Left colon (tissue), 2 donors: ENCODE results near the gene SPECC1. TPM values are rescaled to one million over a fixed set of nuclear protein-coding genes. Genes with fewer than 3 reads are reported as not detected.
A peak's percentile ranks its signal among the peaks of the same experiment; 100 is the strongest.
"Not testable (repeated sequence)": the region's sequence is repeated elsewhere in the genome, so short reads cannot be mapped to it uniquely, and the experiment has no call there.

Experiments
- ATAC-seq: fragments of 200-7000 bp; cut with Tn5 transposase; one replicate; pipeline ENCODE4 v1.9.1; 2020; ENCODE audit warnings: mild to moderate bottlenecking, moderate library complexity
- DNase-seq, 2 donors: peaks; one replicate each; pipeline ENCODE4 v3.0.0-alpha.2; 2020
- intact Hi-C, 2 donors: fragments of 100-400 bp; cut with DNase I in 1 of 2; cut with micrococcal nuclease in 1 of 2; formaldehyde crosslinking; loops; one replicate each; pipeline versions ENCODE4 v1.11.2 to v1.14.0; 2022; cut with DNase I, micrococcal nuclease
- total RNA-seq, 2 donors: library from RNA; stranded (reverse); fragmentation: NEBNext Ultra II Directional; extraction: Animal tissue kit (Norgen Biotek cat#: 25700); gene quantifications; one replicate each; pipeline ENCODE4 v1.2.1, GENCODE V29; 2021
- donor health status: DM: no; HTN: no; CAD: no.
- donor health status: DM: yes; HTN: yes; CAD: no.

The SPECC1 gene
- total RNA-seq, 2 donors from 2014 or later: 86.5 to 104 TPM

DNA sequence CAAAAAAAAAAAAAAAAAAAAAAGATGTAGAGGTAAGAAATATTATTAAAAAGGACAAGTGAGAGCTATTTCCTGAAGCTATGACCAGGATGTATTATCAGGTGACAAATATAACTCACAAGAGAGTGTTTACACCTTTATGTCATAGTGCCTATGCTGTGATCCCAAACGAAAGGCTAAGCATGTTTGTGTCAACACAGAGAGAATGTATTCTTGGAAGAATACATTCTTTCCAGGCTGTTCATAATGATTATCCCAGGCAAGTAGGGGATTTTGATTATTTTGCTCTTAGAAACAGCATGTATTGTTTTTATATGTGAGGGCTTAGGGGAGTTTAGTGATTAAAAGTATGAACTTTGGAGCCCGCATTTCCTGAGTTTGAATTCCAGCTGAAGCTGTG lies 175.0 kb downstream of the SPECC1 start:
- intact Hi-C loops: no loop called here
- no peak for DNase-seq
- no peak for ATAC-seq

DNA sequence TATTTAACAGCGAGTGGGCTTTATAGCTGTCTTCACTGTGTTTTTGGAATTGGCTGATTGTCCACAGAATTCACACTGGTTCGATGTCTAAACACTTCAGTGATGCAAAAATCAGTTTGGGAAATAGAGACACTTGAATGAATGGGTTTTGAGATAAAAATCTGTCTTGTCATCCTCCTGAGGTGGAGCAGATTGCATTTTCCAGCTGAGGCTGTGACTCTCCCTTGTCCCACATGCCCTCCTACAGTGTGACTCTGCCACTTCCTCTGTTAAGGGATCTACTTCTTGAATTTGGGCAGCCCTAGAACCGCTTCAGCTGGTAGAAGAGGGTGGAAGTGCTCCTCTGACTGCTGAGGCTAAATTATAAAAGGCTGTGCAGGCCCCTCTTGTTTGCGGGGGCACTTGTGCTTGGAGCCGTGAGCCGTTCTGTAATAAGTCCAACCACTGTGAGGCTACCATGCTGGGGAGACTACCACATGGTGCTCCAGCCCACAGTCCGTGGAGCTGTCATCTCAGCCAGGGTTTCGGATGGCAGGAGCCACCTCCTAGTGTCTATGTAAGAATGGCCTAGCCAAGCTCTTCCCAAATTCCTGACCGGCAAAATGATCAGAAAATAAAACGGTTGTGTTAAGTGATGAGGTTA lies 175.9 kb downstream of the SPECC1 start:
- ATAC-seq: no peak
- no peak for DNase-seq
- intact Hi-C loops: no loop called here

DNA sequence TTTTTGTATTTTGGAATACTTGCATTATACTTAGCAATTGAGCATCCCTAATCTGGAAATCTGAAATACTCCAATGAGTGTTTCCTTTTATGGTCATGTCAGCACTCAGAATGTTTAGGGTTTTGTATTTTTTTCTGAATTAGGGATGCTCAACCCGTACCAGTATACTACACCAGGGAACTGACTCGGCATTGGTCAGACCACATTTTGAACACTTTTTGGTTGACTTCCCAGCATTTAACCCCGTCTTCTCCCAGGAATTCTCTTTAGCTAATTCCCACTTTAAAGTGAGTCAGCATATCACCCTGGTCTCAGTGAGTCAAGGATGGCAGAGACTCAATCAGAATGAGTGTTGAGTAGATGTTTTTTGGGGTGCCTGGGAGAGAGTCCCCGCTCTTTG lies 177.9 kb downstream of the SPECC1 start:
- no peak for ATAC-seq
- no peak for DNase-seq

DNA sequence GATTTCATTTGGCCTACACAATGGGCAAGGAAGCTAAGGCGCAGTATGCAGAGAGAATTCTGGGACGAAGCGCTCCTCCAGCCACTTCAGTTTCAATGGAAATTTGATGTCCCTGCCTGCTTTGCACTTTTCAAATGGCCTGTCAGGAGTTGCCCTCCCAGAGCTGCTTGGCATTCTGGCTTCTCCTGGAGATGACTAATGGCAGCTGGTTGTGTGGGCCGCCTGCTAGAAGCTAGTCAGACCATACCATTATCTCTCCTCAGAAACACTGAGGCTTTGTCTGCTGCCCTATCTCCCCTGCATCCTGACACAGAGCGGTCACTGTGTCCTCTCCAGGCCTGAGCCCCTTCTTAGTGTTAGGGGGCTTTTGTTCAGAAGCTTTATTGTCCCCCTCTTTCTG lies 180.1 kb downstream of the SPECC1 start:
- intact Hi-C loops: no loop called here
- DNase-seq (no peak), ATAC-seq (peak; percentile 20)

More for the DNA sequence above, 177.9 kb downstream of the SPECC1 start:
- intact Hi-C loops: no loop called here

DNA sequence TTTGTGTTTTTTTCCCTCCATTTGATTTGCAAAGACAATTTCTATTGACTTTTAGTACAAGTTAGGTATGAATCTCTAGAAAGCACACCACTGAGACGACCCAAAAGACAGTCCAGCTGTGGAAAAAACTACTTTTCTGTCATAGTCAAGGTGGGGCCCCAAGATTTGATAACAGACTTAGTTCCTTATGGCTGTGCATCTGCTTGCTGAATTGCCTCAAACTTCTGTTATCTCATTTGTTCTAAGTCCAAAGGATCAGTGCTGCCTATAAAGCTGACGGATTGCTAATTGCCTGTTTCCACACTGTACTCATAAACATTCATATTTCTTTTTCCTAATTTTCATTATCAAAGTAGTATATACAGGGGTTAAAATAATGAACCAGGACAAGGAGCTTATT lies 180.8 kb downstream of the SPECC1 start:
- ATAC-seq: peak; percentile 88
- intact Hi-C loops: no loop called here
- DNase-seq: no peak

DNA sequence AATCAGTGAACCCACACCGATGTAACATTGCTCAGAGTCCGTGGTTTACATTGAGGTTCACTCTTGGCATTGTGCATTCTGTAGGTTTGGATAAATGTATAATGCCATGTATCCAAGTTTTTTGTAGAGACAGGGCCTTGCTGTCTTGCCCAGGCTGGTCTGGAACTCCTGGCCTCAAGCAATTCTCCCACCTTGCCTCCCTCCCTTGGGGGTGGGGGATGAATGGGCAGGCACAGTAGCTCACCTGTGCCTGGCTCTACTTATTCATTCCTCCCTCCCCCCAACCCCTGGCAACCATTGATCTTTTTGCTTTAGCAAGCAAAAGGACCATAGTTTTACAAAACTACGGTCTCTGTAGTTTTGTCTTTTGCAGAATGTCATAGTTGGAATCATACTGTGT lies 181.4 kb downstream of the SPECC1 start:
- no peak for DNase-seq
- intact Hi-C loops: no loop called here
- ATAC-seq: peak; percentile 14

DNA sequence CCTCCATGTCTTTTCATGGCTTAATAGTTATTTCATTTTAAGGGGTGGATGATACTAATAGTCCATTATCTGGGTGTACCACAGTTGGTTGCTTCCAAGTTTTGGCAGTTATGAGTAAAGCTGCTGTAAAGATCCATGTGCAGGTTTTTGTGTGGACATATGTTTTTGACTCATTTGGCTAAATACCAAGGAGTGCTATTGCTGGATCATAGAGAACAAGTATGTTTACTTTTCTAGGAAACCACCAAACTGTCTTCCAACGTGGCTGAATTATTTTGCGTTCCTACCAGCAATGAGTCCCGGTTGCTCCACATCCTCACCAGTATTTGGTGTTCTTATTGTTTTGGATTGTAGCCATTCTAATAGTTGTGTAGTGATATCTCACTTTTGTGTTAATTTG lies 181.9 kb downstream of the SPECC1 start:
- no peak for DNase-seq
- intact Hi-C loops: no loop called here
- peak; percentile 14 for ATAC-seq

DNA sequence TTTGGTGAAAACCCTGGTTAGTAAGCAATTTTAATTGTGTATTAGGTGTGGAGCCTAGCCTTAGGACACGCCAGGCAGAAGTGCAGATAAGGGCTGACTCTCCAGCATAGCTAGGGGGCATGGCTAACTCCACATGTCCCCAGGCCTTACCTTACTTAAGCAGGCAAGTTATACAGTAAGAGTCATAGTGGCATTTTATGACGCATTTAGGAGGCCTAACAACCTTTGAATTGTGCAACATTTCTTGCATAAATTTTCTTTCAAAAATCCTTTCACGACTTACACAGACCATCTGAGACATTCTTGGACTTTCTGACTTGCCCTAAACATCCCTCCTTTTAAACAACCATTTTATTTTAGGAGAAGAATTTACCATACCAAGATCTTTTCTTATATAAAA lies 187.1 kb downstream of the SPECC1 start:
- DNase-seq, intact Hi-C loops: not testable (repeated sequence)
- ATAC-seq: peak; percentile 19

DNA sequence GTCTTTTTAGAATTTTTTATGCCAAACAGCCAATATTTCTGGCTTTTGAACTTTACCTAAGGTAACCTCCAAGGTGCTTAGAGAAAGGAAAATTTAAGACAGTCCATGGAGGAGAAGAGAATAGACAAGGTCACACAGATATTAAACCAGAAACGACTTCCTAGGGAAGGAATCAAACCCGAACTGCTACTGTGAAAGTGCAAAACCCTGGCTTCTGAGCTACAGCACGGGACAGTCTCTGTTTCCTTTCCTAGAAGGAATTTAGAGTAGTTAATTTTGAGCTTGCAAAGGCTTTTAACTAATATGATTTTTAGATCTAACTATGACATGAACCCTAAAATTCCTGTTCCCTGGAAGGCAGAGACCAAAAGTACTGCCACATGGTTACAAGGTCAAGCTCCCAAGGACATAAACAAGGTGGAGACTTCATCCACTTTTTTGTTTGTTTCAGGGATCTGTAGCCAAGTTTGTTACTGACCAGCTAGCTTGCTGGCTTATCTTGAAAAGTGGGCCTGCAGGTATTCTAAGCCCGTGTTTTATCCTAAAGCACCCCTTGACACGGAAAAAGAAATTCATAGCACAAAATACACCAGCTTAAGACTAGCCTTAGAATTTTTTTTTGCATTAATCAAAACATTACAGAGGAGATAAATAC lies 188.2 kb downstream of the SPECC1 start:
- intact Hi-C loops: no loop called here
- ATAC-seq (no peak), DNase-seq (no peak)

DNA sequence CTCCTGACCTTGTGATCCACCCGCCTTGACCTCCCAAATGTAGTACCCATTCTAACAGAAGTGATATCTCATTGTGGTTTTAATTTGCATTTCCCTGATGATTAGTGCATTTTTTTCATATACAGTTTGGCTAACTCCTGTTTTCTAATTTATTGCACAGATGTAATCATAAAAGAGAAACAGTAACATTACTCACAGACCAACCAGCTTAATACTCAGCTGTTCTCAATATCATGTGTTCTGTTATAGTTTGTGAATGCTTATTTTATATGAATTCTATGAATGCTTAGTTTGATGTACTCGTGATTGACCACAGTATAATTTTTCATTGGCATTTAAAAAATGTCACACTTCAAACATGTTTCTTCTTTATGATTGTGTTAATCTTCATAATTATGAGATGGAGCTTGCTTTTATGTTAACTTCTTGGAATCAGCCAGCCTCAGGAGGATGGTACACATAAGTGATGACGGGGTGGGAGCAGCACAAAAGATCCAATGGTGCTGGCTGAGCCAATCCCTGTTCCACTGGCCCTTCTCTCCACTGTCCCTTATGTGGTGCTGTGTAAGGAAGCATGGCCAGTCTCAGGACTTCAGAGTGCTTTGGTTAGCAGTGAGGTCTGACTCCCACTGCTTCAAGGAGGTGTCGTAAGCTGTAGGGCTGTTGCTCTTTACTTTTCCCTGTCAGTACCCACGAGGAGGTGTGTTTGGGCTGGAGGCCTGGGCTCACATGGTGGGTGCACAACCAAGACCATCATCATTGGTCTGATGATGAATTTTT lies 191.0 kb downstream of the SPECC1 start:
- ATAC-seq: no peak

DNA sequence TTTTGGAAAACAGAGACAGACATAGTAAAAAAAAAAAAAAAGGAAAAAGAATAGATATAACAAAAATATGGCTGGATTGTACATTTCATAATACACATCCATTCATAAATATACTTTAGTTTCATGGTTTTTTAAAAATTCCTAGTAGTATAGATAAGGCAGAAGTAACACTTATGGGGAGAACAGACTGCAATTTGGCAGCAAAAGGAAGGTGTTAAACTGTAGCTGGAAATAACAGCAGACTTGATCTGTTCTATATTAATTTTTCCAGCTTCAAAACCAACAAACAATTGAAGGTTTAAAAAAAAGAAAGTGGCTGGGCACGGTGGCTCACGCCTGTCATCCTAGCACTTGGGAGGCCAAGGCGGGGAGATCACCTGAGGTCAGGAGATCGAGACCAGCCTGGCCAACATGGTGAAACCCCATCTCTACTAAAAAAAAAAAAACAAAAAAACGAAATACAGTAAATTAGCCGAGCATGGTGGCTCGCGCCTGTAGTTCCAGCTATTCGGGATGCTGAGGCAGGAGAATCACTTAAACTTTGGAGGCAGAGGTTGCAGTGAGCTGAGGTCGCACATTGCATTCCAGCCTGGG lies 191.8 kb downstream of the SPECC1 start:
- ATAC-seq: no peak
- DNase-seq: no peak
- intact Hi-C loops: no loop called here

More for the DNA sequence above, 191.0 kb downstream of the SPECC1 start:
- DNase-seq: no peak
- intact Hi-C loops: no loop called here

DNA sequence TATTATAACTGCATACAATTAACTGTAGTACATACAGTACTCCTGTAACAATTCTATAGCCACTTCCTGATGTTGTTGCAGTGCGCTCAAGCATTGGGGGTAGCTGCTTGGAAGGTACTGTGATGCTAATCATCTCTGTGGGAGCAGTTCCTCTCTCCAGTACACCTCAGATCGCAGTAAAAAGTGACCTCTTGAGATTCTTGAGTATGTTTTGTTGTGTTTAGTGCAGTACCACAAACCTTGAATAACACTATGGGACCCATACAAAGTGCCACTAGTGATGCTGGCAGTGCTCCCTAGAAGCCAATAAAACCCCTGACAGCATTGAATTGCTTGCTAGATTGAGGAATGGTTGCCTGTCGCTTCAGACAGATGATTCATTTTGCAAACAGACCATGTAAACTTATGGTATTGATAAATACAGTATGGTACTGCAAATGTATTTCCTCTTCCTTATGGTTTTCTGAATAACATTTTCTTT lies 193.0 kb downstream of the SPECC1 start:
- ATAC-seq (peak; percentile 78), DNase-seq (peak; percentile 48 to 69)
- intact Hi-C loops: no loop called here

DNA sequence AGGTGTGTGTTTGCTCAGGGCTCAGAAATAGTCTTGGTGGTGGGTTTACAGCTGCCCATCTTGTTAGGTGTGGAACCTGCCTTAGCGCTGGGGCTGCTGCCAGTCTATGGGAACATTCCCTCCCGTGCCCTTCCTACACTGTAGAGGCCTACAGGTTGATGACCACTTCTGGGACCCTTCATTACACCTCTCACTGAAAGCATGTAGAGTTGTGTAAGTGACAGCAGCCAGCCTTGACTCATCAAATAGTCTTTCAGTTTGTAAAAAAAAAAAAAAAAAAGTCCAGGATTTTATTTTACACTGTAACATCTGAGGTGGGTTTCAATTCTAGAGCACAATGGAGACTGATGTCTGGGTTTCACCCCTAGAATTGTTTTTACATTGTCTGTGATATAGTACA lies 193.9 kb downstream of the SPECC1 start:
- peak; percentile 20 for ATAC-seq
- DNase-seq: no peak
- intact Hi-C loops: no loop called here

DNA sequence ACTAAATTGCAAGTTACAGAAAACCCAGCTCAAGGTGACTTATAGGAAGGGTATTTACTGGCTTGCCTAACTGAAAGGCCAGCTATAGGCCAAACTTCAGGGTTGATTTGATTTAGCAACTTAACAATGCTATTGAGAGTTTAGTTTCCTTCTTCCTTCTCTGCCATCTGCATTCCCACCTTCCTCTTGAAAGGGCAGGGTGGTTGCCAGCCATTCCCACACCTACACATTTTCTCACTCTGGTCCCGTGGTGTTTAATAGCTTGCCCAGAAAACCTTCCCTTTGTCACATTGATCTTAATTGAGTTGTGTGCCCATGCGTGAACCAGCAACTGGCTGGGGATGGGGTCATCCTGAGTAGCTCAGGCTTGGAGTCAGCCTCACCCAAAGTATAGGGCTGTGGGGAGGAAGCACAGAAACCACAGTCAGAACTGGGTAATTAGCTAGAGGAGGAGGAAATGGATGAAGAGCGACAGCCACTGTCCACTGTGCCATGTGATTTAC lies 194.7 kb downstream of the SPECC1 start:
- intact Hi-C loops: no loop called here
- ATAC-seq (peak; percentile 31), DNase-seq (no peak)

DNA sequence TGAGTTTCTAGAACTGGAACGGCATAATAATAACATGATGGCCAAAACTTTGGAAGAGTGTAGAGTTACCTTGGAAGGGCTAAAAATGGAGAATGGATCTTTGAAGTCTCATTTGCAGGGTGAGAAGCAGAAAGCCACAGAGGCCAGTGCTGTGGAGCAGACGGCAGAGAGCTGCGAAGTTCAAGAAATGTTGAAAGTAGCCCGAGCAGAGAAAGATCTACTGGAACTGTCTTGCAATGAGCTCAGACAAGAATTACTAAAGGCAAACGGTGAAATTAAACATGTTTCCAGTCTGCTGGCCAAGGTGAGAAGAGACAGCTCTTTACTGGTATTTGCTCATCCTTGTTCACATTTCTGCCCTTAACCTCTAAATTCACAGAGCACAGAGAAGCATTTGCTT lies 196.4 kb downstream of the SPECC1 start:
- no peak for DNase-seq
- ATAC-seq: no peak

DNA sequence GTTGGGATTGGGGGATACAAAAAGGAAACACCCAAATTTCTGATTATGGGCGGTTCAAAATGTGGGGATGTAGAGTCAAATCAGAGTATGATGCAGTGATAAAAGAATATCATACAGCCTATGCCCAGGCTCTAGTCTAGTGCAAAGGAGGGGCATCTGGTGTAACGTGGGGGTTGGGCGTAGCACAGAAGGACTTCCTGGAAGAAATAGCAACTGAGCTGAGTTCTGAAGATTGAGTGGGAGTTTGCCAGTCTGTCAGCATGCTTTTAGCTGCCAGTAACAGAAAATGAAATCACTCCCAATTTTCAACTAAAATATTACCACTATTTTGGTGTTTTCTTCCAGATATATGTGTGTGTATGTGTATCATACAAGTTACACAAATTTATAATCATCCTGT lies 196.9 kb downstream of the SPECC1 start:
- ATAC-seq (peak; percentile 23), DNase-seq (no peak)
- intact Hi-C loops: no loop called here

More for the DNA sequence above, 196.4 kb downstream of the SPECC1 start:
- intact Hi-C loops: no loop called here

DNA sequence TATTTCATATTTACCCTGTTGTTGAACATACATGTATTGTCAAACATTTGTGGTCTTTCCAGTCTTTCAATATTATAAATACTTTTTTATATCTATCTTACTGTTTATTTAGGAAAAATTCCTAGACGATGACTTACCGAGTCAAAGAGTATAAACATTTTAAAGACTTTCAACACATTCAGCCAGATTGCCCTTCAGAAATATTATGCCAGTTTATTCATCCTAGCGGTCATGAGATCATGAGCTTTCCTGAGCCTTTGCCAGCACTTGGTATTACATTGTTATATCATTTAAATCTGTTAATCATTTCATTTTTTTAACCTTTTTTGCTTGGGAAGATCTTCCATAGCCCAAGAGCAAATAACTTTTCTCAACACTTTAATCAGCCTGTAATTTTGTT lies 197.4 kb downstream of the SPECC1 start:
- DNase-seq (no peak), ATAC-seq (no peak)
- intact Hi-C loops: no loop called here

DNA sequence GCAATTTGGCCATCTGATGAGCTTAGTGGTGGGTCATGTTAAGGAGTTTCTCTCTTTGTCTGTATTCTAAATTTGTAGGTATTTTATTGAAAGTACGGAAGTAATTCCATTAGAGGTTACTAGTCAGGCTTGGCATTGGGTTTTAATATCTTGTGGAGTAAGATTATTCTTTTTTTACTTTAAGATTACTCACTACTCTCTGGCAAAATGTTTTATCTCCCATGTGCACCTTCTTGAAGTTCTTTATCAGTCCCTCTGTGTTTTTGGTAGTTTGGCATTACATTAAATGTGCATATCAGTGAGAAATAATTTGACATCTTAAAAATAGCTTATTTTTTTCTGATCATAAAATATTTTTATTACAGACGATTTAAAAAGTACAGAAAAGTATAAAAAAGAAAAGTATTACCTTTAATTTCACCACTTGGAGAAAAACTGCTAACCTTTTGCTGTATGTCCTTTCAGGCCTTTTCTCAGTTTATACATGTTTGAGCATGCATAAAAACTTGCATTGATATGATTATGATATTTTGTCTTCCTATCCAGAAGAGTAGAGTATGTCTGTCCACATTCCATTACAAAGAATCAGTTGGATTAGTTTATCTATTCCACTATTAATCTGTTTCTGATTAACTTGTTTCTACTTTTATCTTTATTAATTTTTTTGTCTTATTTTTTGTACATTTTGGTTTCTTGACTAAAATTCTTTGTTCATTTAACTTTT lies 198.3 kb downstream of the SPECC1 start:
- intact Hi-C loops: no loop called here

DNA sequence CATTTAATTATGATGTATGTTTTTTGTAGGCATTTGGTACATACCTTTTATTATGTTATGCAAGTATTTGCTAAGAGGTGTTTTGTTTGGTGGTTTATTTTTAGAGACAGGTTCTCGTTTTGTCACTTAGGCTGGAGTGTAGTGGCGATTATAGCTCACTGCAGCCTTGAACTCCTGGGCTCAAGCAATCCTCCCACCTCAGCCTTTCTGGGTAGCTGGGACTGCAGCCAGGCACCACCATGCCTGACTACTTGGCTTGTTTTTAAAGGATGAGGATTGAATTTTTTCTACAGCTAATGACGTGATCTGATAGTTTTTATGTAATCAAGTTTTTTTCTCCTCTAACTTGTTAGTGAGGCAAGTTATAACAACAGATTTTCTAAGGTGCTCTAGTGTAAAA lies 199.6 kb downstream of the SPECC1 start:
- intact Hi-C loops: no loop called here
- ATAC-seq (no peak), DNase-seq (no peak)

More for the DNA sequence above, 198.3 kb downstream of the SPECC1 start:
- ATAC-seq: no peak
- DNase-seq: no peak
